CD4-positive, alpha-beta T cell treated with Interleukin-6 for 4 hours (primary cell): Measurements from ENCODE around the gene CEP70.
"Not testable (repeated sequence)": the region's sequence is repeated elsewhere in the genome, so short reads cannot be mapped to it uniquely, and the experiment has no call there.

Experiments used
- DNase-seq: peaks from one replicate; pipeline ENCODE4 v3.0.0-alpha.2; 2020; ENCODE audit warnings: mixed read lengths

CEP70 gene

GRCh38 chr3:138591392-138591791 is 2.7 kb downstream of the CEP70 start:
- DNase-seq: no peak

- DNase-seq: no peak
Observed at GRCh38 chr3:138588445-138588844, 5.6 kb downstream of the CEP70 start.

- no peak for DNase-seq
Observed at GRCh38 chr3:138587374-138587773, 6.7 kb downstream of the CEP70 start.

DNA sequence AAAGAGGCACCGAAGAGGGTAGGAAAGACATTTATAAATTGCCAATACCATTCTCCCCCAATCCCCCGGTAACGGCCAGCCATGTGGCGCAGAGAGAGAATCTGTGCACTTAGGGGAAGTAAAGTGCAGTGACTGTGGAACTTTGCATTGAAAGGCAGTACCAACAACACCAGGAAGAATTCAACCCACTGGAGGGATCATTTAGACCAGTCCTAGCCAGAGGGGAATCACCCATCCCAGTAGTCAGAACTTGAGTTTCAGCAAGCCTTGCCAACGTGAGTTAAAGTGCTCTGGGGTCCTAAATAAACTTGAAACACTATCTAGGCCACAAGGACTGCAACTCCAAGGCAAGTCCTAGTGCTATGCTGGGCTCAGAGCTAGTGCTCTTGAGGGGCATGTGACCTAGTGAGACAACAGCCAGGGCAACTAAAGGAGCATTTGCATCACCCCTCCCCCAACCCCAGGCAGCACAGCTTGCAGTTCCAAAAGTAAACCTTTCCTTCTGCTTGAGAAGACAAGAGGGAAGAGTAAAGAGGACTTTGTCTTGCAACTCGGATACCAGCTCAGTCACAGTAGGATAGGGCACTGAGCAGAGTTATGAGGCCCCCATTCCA is 15.0 kb downstream of the CEP70 start:
- no peak for DNase-seq

- no peak for DNase-seq
Observed at GRCh38 chr3:138578141-138578540, 15.9 kb downstream of the CEP70 start.

DNA sequence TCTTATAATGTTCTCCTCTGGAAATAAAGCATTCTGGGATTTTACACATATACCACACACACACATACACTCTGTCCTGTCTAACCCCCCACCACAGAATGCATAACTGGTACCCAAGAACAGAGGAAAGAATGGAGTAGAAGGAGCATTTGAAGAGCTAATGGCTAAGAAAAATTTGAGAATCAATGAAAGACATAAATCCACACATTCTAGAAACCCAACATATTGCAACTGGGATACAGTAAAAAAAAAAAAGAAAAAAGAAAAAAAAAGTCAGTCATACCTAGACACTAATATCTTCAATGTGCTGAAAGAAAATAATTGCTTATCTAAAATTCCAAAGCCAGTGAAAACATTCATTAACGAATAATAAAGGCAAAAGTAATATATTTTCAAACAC is 20.9 kb downstream of the CEP70 start:
- DNase-seq: no peak

DNA sequence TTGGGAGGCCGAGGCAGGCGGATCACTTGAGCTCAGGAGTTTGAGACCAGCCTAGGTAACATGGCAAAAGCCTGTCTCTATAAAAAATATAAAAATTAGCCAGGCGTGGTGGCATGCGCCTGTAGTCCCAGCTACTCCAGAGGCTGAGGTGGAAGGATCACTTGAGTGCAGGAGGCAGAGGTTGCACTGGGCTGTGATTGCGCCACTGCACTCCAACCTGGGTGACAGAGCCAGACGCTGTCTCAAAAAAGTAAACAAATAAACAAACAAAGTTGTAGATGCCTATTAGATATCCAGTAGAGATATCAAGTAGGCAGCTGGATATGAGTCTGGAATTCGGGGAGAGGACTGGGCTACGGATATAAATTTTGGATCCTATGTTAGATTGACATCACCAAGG is 24.4 kb downstream of the CEP70 start:
- DNase-seq: not testable (repeated sequence)

- no peak for DNase-seq
Observed at GRCh38 chr3:138569090-138569489, 25.0 kb downstream of the CEP70 start.

- DNase-seq: no peak
Observed at GRCh38 chr3:138567403-138567802, 26.7 kb downstream of the CEP70 start.

DNA sequence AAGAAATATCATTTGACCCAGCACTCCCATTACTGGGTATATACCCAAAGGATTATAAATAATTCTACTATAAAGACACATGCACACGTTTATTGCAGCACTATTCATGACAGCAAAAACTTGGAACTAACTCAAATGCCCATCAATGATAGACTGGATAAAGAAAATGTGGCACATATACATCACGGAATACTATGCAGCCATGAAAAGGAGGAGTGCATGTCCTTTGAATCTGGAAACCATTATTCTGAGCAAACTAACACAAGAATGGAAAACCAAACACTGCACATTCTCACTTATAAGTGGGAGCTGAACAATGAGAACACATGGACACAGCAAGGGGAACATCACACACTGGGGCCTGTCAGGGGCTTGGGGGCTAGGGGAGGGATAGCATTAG is 27.8 kb downstream of the CEP70 start:
- DNase-seq: not testable (repeated sequence)

DNA sequence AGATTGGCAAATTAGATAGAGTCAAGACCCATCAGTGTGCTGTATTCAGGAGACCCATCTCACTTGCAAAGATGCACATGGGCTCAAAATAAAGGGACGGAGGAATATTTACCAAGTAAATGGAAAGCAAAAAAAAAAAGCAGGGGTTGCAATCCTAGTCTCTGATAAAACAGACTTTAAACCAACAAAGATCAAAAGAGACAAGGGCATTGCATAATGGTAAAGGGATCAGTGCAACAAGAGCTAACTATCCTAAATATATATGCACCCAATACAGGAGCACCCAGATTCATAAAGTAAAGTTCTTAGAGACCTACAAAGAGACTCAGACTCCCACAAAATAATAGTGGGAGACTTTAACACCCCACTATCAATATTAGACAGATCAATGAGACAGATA is 31.2 kb downstream of the CEP70 start:
- not testable (repeated sequence) for DNase-seq

- DNase-seq: no peak
Observed at GRCh38 chr3:138560501-138560900, 33.6 kb downstream of the CEP70 start.

GRCh38 chr3:138559134-138559533 is 34.9 kb downstream of the CEP70 start:
- no peak for DNase-seq

DNA sequence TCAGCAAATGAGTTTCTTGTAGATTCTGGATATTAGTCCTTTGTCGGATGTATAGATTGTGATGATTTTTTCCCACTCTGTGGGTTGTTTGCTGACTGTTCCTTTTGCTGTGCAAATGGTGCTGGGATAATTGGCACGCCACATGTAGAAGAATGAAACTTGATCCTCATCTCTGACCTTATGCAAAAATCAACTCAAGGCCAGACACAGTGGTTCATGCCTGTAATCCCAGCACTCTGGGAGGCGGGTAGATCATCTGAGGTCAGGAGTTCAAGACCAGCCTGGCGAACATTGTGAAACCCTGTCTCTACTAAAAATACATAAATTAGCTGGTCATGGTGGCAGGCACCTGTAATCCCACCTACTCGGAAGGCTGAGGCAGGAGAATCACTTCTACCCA is 39.3 kb downstream of the CEP70 start:
- not testable (repeated sequence) for DNase-seq

DNA sequence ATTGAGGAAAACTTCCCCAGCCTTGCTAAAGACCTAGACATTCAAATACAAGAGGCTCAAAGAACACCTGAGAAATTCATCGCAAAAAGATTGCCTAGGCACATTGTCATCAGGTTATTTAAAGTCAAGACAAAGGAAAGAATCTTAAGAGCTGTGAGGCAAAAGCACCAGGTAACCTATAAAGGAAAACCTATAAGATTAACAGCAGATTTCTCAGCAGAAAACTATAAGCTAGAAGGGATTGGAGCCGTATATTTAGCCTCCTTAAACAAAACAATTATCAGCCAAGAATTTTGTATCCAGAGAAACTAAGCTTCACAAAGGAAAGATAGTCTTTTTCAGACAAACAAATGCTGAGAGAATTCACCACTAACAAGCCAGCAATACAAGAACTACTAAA is 43.1 kb downstream of the CEP70 start:
- DNase-seq: not testable (repeated sequence)

- no peak for DNase-seq
Observed at GRCh38 chr3:138549179-138549977, 44.7 kb downstream of the CEP70 start.

DNA sequence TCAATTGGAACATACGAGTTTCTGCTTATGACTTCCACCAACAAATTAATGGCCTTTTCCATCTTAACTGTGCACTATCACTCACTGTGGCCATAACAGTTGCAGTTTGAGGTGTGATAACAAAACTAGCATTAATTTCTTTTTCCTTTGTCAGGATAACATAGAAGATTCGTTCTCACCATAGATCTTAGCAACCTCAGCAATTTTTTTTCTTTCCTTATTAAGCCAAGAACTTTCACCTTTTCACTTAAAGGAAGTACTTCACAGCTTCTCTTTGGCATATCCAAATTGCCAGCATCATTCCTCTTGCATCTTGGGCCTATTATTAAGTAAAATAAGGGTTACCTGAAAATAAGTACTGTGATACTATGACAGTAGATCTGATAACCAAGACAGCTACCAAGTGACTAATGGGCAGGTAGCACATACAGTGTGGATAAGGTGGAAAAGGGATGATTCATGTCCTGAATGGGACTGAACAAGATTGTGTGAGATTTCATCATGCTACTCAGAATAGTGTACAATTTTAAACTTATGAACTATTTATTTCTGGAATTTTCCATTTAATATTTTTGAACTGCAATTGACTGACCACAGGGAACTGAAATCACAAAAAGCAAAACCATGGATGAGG is 46.6 kb downstream of the CEP70 start:
- no peak for DNase-seq

GRCh38 chr3:138544546-138544945 is 49.5 kb downstream of the CEP70 start:
- DNase-seq: no peak

GRCh38 chr3:138542977-138543376 is 51.1 kb downstream of the CEP70 start:
- no peak for DNase-seq

DNA sequence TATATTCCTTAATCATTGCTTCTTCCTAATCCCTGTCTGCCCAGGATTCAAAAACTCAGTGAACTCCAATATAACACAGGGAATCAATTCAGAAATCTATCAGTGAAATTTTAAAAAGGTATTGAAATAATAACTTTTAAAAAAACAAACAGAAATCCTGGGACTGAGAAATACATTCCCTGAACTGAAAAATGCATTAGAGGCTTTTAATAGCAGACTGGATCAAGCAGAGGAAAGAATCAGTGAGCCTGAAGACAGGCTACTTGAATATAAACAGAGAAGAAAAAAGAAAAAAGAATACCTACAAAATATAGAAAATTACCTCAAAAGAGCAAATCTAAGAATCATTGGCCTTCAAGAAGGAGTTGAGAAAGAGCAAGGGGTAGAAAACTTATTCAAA is 54.7 kb downstream of the CEP70 start:
- no peak for DNase-seq

- not testable (repeated sequence) for DNase-seq
Observed at GRCh38 chr3:138521445-138521844, 72.6 kb downstream of the CEP70 start.

- DNase-seq: no peak
Observed at GRCh38 chr3:138513090-138513843, 80.8 kb downstream of the CEP70 start.

GRCh38 chr3:138511945-138512344 is 82.1 kb downstream of the CEP70 start:
- no peak for DNase-seq
